ENCODE measurements around the gene MOB2. TPM values are rescaled to one million over a fixed set of nuclear protein-coding genes. Genes with fewer than 3 reads are reported as not detected.

Gene MOB2
- total RNA-seq, 1 donor from 2014 or later = 48.7 TPM

- ATAC-seq (no peak), DNase-seq (ENCODE audit: missing footprints) (no peak)
- intact Hi-C loops (cut with DNase I) = loop anchor here (10.0 kb wide), 1 partner anchor 60 kb away; no protein-coding TSS in a partner anchor
Observed at GRCh38 chr11:1455032-1455762, 31.4 kb downstream of the MOB2 start.

DNA sequence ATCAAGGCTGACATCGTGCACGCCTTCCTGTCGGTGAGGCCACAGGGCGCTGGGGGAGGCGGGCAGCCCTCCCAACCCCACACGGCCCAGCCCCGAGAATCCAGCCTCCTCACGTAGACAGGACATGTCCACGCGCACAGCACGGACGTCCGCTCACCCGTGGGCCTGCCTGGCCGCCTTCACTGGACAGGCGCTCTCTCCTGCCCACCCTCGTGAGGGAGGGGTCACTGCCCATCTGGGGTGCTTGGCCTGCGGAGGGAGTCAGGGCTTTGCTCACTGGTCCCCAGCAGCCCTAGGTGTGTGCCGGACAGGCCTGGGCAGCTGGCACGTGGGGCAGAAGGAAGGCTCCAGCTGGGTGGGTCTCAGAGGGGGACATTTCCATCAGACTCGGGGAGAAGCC lies 32.0 kb downstream of the MOB2 start:
- ATAC-seq (no peak), DNase-seq (ENCODE audit: missing footprints) (no peak)
- intact Hi-C loops (cut with DNase I) = loop anchor here (10.0 kb wide), 1 partner anchor 60 kb away; no protein-coding TSS in a partner anchor

DNA sequence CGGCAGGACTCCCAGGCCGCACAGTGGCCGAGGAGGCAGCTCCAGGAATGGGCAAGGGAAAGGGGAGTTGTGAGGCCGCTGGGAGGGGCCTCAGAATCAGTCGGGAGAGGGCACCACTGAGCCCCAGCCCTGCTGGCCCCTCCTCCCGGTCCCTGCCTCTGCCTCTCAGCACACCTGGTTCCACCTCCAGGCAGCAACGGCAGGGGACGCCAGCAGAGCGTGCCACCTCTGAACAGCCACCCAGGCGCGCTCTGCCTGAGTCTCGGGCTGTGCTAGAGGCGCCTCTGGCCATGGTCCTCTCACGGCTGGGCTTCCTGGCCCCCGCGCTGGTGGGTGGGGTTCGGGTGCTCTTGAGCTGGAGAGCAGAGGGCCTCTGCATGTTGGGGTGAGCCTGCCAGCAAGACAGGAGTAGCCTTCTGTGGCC lies 33.0 kb downstream of the MOB2 start:
- intact Hi-C loops (cut with DNase I) = loop anchor here (10.0 kb wide), 1 partner anchor 61 kb away; no protein-coding TSS in a partner anchor
- DNase-seq (ENCODE audit: missing footprints) = no peak
- no peak for ATAC-seq

- no peak for DNase-seq (ENCODE audit: missing footprints)
- intact Hi-C loops (cut with DNase I) = loop anchor here (10.0 kb wide), 1 partner anchor 62 kb away; no protein-coding TSS in a partner anchor
- no peak for ATAC-seq
Observed at GRCh38 chr11:1452744-1453143, 33.8 kb downstream of the MOB2 start.

DNA sequence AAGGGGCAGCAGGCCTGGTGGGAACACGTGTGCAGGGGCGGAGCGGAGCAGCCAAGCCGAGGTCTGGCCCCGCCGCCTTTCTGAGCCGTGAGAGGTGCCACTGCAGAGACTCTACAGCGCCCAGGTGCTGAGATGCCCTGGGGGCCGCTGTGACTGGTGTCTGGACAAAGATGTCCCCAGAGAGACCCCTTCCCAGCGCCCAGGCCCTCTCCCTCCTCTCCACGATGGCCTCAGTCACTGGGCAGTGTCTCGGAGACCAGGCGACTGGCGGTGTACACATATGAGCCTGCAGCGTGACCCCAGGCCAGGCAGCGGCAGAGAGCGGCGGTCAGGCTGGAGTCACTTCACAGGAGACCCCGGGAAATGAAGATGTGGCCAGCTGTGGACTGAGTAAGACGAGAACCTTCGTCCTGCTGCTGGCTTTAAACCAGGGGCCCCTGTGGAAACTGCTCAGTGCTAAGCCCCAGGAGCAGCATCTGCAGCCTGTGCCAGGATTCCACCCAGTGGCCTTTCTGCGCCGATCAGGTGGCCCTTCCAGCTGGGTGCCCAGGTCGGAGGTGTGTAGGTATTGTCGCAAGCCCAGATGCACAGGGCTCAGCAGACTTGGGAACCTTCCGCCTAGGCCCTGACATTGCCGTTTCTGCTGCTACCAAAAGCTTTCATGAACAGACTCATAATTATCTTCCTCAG lies 34.7 kb downstream of the MOB2 start:
- no peak for DNase-seq (ENCODE audit: missing footprints)
- intact Hi-C loops (cut with DNase I) = loop anchor here (10.0 kb wide), 1 partner anchor 63 kb away; no protein-coding TSS in a partner anchor
- no peak for ATAC-seq

DNA sequence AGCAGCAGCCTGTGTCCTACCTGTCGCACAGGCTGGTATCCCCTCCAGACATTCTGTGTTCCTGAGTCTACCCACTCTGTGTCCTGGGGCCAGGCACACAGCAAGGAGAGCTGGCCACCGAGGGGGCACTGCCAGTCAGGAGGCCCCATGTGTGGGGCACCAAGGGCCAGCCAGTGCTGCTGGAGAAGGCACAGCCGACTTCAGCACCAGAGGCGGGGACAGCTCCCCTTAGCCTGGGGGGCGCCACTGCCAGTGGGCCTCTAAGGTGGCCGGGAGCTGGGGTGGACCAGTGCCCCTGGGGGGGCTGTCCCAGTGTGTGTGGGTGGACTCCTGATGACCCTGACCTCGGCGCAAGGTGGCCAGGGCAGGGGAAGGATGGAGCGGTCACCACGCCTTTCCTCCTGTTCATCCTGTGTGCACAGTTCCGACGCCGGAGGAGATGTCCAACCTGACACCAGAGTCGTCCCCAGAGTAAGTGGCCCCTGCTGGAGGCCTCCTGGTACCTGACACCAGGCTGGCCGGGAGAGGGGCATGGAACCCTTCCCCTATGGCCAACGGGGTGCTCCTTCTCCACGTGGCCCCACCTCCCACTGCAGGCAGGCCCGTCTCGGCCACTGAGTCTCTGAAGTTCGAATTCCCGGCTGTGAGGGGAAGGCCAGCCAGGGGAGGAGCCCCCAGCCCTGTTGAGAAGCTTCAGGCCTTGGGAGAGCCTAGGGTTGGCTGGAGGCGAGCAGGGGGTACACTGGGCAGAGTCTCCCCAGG lies 35.4 kb downstream of the MOB2 start:
- DNase-seq (ENCODE audit: missing footprints) (no peak), ATAC-seq (no peak)
- intact Hi-C loops (cut with DNase I) = loop anchor here (10.0 kb wide), 1 partner anchor 64 kb away; no protein-coding TSS in a partner anchor

DNA sequence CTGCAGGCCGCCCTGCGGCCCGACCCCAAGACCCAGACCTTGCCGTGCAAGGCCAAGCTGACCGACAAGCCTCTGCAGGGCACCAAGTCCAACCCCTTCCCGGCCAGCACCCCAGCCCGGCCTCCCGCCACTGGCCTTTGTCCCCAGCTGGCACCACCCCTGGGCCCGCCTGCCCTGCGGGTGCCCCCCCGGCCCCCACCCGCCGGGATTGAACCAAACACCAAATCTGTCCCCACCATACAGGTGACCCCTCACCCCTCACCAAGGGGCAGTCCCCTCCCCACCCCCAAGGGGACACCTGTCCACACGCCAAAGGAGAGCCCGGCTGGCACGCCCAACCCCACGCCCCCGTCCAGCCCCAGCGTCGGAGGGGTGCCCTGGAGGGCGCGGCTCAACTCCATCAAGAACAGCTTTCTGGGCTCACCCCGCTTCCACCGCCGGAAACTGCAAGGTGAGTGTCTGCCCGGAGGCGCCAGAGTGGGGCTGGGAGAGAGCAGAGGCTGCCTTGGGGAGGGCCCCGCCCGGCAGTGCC lies 36.2 kb downstream of the MOB2 start:
- intact Hi-C loops (cut with DNase I) = loop anchor here (10.0 kb wide), 1 partner anchor 64 kb away; no protein-coding TSS in a partner anchor
- no peak for DNase-seq (ENCODE audit: missing footprints)
- no peak for ATAC-seq

DNA sequence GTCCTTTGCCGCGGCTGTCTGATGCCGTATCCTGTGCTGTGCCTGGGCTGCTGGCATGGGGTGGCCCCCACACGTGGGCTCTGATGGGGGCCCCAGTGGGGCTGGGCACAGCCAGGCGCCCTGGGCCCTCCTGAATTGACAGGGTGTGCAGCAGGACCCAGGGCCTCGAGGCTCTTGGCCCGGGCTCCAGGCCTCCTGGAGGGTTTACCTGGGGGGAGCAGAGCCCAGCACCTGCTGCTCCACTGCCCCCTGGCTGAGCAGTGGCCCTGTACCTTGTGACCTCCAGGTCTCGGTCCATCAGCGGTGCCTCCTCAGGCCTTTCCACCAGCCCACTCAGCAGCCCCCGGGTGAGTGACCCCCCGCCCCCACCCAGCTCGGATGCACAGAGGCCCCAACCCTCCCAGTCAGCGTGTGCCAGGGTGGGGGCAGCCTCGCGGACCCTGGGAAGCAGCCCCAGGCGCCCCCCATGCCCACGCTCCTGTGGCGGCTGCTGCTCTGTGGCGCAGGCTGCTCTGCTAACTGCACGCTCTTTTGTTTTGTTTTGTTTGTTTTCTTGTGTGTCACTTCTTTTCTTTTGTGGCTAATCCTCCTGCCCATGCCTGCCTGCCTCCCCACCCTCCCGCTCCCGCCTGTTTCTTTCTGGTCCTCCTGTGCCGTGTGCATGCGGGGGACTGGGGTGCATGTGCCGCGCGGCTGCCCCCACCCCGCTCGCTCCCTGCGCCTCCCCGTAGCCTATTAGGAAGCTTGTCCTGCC lies 36.9 kb downstream of the MOB2 start:
- intact Hi-C loops (cut with DNase I) = loop anchor here (10.0 kb wide), 1 partner anchor 65 kb away; no protein-coding TSS in a partner anchor
- no peak for DNase-seq (ENCODE audit: missing footprints)
- ATAC-seq = no peak

- ATAC-seq (no peak), DNase-seq (ENCODE audit: missing footprints) (no peak)
- intact Hi-C loops (cut with DNase I) = no loop called here
Observed at GRCh38 chr11:1448882-1449281, 37.7 kb downstream of the MOB2 start.

DNA sequence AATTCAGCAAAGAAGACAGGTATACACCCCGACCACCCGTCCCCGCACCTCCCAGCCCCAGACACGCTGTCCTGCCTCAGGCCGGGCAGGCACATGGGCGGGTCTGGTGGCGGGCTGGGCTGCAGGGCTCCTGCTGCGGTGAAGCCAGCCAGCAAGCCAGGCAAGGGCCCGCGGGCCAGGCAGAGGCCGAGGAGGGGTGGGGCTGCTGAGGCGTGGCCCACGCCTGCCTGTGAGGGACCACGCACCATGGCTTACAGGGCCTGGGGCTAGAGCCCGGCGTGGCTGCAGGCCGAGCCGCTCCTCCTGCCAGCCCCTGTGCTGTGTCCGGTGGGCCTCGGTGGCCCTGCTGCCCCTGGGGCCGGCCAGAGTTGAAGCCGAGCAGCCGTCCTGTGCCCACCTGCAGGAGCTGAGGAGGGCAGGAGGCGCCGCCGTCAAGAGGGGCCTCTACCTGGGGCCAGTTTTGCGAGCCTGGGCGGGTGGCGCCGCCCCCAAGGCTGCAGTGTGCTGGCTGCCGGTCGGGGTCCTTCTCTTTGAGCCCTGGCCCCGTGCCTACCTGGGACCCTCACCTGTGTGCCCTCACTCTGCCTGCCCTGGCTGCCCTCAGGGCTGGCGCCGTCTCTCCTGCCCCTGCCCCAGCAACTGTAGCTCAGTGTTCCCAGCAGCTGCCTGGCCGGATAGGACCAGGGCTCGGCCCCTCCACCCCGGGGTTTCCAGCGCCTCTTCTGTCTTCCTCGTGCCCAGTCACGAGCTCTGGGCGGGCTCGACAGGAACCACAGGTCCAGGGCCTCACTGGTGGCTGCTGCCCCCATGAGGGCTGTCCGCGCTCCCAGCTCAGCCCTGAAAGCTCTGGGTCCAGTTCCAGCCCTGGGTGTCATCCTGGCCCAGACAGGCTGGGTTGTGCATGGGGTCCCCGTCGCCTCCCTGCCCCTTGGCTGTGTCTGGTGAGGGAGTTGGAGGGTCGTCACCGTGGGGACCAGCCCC lies 38.4 kb downstream of the MOB2 start:
- intact Hi-C loops (cut with DNase I) = no loop called here
- no peak for ATAC-seq
- DNase-seq (ENCODE audit: missing footprints) = no peak

- ATAC-seq = no peak
- DNase-seq (ENCODE audit: missing footprints) = no peak
- intact Hi-C loops (cut with DNase I) = no loop called here
Observed at GRCh38 chr11:1446623-1447022, 40.0 kb downstream of the MOB2 start.

DNA sequence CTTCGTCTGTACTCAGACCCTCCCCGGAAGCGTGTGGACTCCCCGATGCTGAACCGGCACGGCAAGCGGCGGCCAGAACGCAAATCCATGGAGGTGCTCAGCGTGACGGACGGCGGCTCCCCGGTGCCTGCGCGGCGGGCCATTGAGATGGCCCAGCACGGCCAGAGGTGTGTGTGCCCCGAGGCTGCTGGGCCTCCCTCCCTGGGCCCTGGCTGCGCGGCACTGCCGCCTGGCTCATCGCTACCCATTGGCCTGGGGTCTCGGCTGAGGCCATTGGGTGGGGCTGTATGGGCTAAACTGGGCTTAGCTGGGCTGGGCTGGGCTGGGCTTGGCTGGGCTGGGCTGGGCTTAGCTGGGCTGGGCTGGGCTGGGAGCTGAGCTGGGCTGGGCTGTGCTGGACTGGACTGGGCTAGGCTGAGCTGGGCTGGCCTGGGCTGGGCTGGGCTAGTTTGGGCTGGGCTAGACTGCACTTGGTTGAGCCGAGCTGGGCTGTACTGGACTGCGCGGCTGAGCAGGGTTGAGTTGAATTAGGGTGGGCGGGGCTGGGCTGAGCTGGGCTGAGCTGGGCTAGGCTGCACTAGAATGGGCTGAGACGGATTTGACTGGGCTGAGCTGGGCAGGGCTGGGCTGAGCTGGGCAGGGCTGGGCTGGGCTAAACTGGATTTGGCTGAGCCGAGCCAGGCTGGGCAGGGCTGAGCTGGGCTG lies 40.7 kb downstream of the MOB2 start:
- ATAC-seq = no peak
- no peak for DNase-seq (ENCODE audit: missing footprints)
- intact Hi-C loops (cut with DNase I) = no loop called here

DNA sequence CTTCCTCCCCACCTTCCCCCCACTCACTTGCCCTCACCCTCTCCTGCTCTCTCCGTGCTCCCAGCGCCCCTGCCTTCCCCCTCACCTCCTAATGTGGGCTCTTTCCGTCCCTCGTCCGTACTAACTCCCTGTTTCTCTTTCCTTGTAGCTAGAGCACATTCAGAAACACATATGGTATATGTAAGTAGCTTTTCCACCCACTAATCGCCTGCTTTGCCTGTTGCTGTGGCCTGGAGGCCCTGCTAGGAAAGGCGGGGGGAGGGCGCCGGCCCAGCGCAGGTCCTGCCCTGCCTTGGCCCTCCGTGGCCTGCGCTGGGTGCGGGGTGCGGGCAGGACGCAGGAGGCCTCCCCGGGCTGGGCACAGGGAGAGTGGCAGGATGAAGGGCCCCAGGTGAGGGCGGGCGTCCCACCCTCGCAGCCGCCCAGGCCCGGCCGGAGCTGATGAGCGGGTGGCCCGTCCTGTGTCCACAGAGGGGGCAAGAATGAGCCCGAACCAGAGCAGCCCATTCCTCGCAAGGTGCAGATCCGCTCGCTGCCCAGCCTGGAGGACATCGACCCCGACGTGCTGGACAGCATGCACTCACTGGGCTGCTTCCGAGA lies 41.7 kb downstream of the MOB2 start:
- ATAC-seq = no peak
- intact Hi-C loops (cut with DNase I) = no loop called here

DNA sequence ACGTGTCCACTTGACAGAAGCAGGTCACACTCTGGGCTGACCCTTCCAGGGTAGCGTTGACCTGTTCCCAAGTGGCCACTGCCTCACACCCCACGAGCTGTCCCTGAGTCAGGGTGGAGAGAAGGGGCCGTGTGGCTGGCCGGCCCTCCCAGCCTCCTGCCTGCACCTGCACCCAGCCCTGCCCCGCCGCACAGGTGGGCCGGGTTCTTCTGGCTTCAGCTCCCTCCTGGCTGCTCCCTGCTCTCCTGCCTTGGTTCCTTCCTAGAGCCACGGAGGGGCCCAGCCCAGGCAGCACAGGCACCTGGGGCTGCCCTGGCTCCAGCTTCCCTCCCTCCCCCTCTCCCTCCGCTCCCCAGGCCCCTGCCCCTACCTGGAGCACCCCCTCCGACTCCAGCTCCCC lies 42.3 kb downstream of the MOB2 start:
- intact Hi-C loops (cut with DNase I) = no loop called here
- DNase-seq (ENCODE audit: missing footprints) (no peak), ATAC-seq (no peak)

More for the DNA sequence above, 41.7 kb downstream of the MOB2 start:
- DNase-seq (ENCODE audit: missing footprints) = no peak

DNA sequence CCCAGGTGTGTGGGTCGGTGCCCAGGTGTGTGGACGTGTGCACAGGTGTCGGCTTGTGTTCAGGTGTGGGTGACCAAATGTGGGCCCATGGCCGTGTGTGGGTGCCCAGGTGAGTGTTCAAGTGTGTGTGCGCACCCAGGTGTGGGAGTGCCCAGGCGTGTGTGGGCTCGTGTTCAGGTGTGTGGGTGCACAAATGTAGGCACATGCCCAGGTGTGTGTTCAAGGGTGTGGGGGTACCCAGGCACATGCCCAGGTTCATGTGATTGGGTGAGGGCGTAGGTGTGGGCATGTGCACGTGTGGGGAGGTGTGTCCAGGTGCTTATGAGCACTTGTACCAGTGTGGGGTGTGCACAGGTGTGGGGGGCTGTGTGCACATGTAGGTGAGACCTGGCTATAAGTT lies 42.8 kb downstream of the MOB2 start:
- ATAC-seq = no peak
- intact Hi-C loops (cut with DNase I) = no loop called here
- no peak for DNase-seq (ENCODE audit: missing footprints)

DNA sequence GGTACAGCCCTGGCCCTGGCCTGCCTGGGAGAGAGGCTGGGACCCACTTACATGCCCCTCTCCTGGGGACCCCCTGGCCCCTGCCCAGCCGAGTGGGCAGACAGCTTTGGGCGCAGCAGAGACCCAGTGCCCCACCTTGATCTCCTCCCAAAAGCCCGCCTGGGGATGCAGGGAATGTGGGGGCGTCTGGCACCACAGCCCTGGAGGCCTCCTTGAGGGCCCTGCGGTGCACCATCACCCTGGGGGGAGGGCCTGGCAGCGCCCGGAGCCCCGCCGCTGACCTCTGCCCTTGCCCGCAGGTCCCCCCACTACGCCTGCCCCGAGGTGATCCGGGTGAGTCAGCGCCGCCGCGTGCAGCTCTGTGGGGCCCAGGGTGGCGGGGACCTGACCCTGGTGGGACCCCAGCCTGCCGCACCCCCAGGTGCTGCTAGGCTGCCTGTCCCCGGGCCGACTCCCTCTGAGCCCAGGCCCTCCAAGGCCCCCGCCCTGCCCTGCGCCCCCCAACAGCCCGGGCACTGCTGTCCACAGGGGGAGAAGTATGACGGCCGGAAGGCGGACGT lies 43.7 kb downstream of the MOB2 start:
- DNase-seq (ENCODE audit: missing footprints) (no peak), ATAC-seq (no peak)
- intact Hi-C loops (cut with DNase I) = no loop called here
